ENCODE results near the gene ZBTB46. TPM values are rescaled to one million over a fixed set of nuclear protein-coding genes. Genes with fewer than 3 reads are reported as not detected.
"Not testable (repeated sequence)": the region's sequence is repeated elsewhere in the genome, so short reads cannot be mapped to it uniquely, and the experiment has no call there.

Gene ZBTB46
- total RNA-seq, 1 donor from 2014 or later, result 23.7 TPM

GRCh38 chr20:63782051-63782471 lies 49.0 kb downstream of the ZBTB46 start:
- H3K4me1 Mint-ChIP-seq, result peaks cover 23% of the 10 kb centered on the region
- DNase-seq (ENCODE audit: low read depth, low spot score), result no peak
- no peak overlapping the region for H3K27ac Mint-ChIP-seq (ENCODE audit: unreplicated experiment)
- no peak overlapping the region for H3K4me3 Mint-ChIP-seq
- TF ChIP-seq CTCF (conservative IDR thresholded peaks at IDR 0.05), result no peak
- peaks cover 3% of the 10 kb centered on the region for H3K36me3 Mint-ChIP-seq (ENCODE audit: low read depth)
- H3K27me3 Mint-ChIP-seq (ENCODE audit: low read depth), result no peaks in the 10 kb centered on the region
- H3K9me3 Mint-ChIP-seq, result no peaks in the 10 kb centered on the region

GRCh38 chr20:63781181-63781580 lies 49.9 kb downstream of the ZBTB46 start:
- no peak overlapping the region for H3K27ac Mint-ChIP-seq (ENCODE audit: unreplicated experiment)

GRCh38 chr20:63778857-63779256 lies 52.2 kb downstream of the ZBTB46 start:
- Mint-ChIP-seq H3K27ac (ENCODE audit: unreplicated experiment) (no peak overlapping the region), H3K36me3 (ENCODE audit: low read depth) (peaks cover 5% of the 10 kb centered on the region)

More at GRCh38 chr20:63781181-63781580, 49.9 kb downstream of the ZBTB46 start:
- no peaks in the 10 kb centered on the region for H3K27me3 Mint-ChIP-seq (ENCODE audit: low read depth)
- H3K4me3 Mint-ChIP-seq, result no peak overlapping the region
- no peaks in the 10 kb centered on the region for H3K9me3 Mint-ChIP-seq
- peaks cover 5% of the 10 kb centered on the region for H3K36me3 Mint-ChIP-seq (ENCODE audit: low read depth)
- TF ChIP-seq CTCF (conservative IDR thresholded peaks at IDR 0.05), result no peak
- H3K4me1 Mint-ChIP-seq, result peaks cover 25% of the 10 kb centered on the region
- DNase-seq (ENCODE audit: low read depth, low spot score), result no peak

DNA sequence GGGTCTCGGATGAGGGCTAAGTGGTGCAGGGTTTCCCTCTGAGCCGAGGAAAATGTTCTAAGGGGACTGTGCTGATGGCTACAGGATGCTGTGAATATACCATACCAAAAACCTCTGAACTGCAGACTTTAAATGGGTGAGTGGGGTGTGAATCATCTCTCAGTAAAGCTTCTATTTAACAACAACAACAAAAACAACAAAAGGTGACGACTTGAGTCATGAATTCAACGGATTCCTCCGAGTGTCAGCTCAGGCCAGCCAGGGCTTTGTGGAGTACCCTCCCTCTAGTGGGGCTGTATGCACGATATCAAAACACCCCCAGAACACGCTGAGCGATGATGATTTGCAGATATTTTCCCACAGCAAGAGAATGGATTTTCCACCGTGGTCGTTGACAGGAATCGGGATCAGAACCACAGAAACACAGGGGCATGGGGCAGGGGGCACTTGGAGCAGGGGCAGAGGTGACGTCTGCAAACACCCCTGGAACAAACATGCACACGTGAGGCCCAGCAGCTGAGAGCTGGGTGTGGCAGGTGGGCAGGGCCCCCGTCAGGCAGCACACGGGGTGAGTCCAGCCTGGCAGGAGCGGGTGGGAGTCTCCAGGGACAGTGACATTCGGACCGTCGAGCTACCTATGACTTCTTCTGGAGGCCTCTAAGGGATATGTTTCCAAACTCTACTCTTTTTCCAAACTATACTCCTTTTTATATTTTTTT lies 52.9 kb downstream of the ZBTB46 start:
- peaks cover 5% of the 10 kb centered on the region for H3K36me3 Mint-ChIP-seq (ENCODE audit: low read depth)
- H3K4me1 Mint-ChIP-seq, result peaks cover 32% of the 10 kb centered on the region

More at GRCh38 chr20:63778857-63779256, 52.2 kb downstream of the ZBTB46 start:
- peaks cover 32% of the 10 kb centered on the region for H3K4me1 Mint-ChIP-seq
- no peak overlapping the region for H3K4me3 Mint-ChIP-seq
- no peaks in the 10 kb centered on the region for H3K27me3 Mint-ChIP-seq (ENCODE audit: low read depth)
- no peak for DNase-seq (ENCODE audit: low read depth, low spot score)
- H3K9me3 Mint-ChIP-seq, result no peaks in the 10 kb centered on the region
- TF ChIP-seq CTCF (conservative IDR thresholded peaks at IDR 0.05), result no peak

DNA sequence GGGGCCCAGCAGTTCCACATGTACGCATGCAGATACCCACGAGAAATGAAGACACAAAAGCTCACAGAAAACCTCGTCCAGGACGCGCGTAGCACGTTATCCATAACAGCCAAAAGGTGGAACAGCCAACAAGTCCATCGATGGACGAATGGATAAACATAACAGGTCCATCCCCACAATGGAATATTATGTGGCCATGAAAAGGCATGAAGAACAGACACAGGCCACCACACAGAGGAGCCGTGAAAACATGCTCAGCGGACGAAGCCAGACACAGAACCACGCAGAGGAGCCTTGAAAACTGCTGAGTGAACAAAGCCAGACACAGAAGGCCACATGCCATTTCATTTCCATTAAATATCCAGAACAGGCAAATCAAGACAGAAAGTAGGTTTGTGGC lies 53.5 kb downstream of the ZBTB46 start:
- no peak overlapping the region for H3K4me3 Mint-ChIP-seq
- H3K27ac Mint-ChIP-seq (ENCODE audit: unreplicated experiment), result no peak overlapping the region
- no peaks in the 10 kb centered on the region for H3K9me3 Mint-ChIP-seq
- H3K36me3 Mint-ChIP-seq (ENCODE audit: low read depth), result peaks cover 5% of the 10 kb centered on the region
- TF ChIP-seq CTCF (conservative IDR thresholded peaks at IDR 0.05), result no peak
- peaks cover 32% of the 10 kb centered on the region for H3K4me1 Mint-ChIP-seq
- H3K27me3 Mint-ChIP-seq (ENCODE audit: low read depth), result no peaks in the 10 kb centered on the region
- no peak for DNase-seq (ENCODE audit: low read depth, low spot score)

More for the DNA sequence above, 52.9 kb downstream of the ZBTB46 start:
- Mint-ChIP-seq H3K9me3 (no peaks in the 10 kb centered on the region), H3K27me3 (ENCODE audit: low read depth) (no peaks in the 10 kb centered on the region), H3K27ac (ENCODE audit: unreplicated experiment) (no peak overlapping the region), H3K4me3 (no peak overlapping the region)
- no peak for DNase-seq (ENCODE audit: low read depth, low spot score)
- no peak for TF ChIP-seq CTCF (conservative IDR thresholded peaks at IDR 0.05)

DNA sequence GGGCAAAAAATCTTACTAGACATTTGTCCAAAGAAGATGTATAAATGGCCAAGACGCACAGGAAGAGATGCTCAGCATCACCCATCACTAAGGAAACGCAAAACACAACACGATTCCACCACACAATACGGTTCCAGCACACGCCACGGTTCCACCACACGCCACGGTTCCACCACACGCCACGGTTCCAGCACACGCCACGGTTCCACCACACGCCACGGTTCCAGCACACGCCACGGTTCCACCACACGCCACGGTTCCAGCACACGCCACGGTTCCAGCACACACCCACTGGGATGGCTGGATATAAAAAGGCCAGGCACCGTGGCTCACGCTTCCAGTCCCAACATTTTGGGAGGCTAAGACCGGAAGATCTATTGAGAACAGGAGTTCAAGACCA lies 54.2 kb downstream of the ZBTB46 start:
- not testable (repeated sequence) for H3K36me3 Mint-ChIP-seq (ENCODE audit: low read depth); H3K9me3 Mint-ChIP-seq; H3K27me3 Mint-ChIP-seq (ENCODE audit: low read depth); DNase-seq (ENCODE audit: low read depth, low spot score); H3K27ac Mint-ChIP-seq (ENCODE audit: unreplicated experiment); H3K4me3 Mint-ChIP-seq
- peaks cover 32% of the 10 kb centered on the region for H3K4me1 Mint-ChIP-seq

All from neural crest cell (in vitro differentiated cells).